ENCODE results near the gene TROAP.
A peak's percentile ranks its signal among the peaks of the same experiment; 100 is the strongest.

TROAP gene

GRCh38 chr12:49359671-49360070, 36.6 kb downstream of the TROAP start:
- no peak for TF ChIP-seq CTCF (IDR thresholded peaks at IDR 0.05; ENCODE audit: control insufficient read depth, insufficient read depth, low read depth, low read length, missing control alignments)
- DNase-seq (ENCODE audit: low read depth), result no peak
- no peak overlapping the region for H3K4me3 ChIP-seq (ENCODE audit: control insufficient read depth, low read depth, low read length)

GRCh38 chr12:49362077-49362476, 39.0 kb downstream of the TROAP start:
- H3K4me3 ChIP-seq (ENCODE audit: control insufficient read depth, low read depth, low read length), result no peak overlapping the region
- no peak for TF ChIP-seq CTCF (IDR thresholded peaks at IDR 0.05; ENCODE audit: control insufficient read depth, insufficient read depth, low read depth, low read length, missing control alignments)
- no peak for DNase-seq (ENCODE audit: low read depth)

- TF ChIP-seq CTCF (IDR thresholded peaks at IDR 0.05; ENCODE audit: control insufficient read depth, insufficient read depth, low read depth, low read length, missing control alignments), result no peak
- DNase-seq (ENCODE audit: low read depth), result no peak
Measured at GRCh38 chr12:49364989-49365388, 41.9 kb downstream of the TROAP start.

GRCh38 chr12:49365542-49365941, 42.5 kb downstream of the TROAP start:
- TF ChIP-seq CTCF (IDR thresholded peaks at IDR 0.05; ENCODE audit: control insufficient read depth, insufficient read depth, low read depth, low read length, missing control alignments), result no peak
- no peak for DNase-seq (ENCODE audit: low read depth)
- H3K4me3 ChIP-seq (ENCODE audit: control insufficient read depth, low read depth, low read length), result peak overlapping the region; percentile 94; the same call in 1 of the 2 replicates

More at GRCh38 chr12:49364989-49365388, 41.9 kb downstream of the TROAP start:
- no peak overlapping the region for H3K4me3 ChIP-seq (ENCODE audit: control insufficient read depth, low read depth, low read length)

GRCh38 chr12:49366096-49366651, 43.1 kb downstream of the TROAP start:
- TF ChIP-seq CTCF (IDR thresholded peaks at IDR 0.05; ENCODE audit: control insufficient read depth, insufficient read depth, low read depth, low read length, missing control alignments), result no peak
- no peak for DNase-seq (ENCODE audit: low read depth)
- peak overlapping the region; percentile 94 for H3K4me3 ChIP-seq (ENCODE audit: control insufficient read depth, low read depth, low read length)

GRCh38 chr12:49366652-49367380, 43.8 kb downstream of the TROAP start:
- peak; percentile 61 for DNase-seq (ENCODE audit: low read depth)
- peak; percentile 29 for TF ChIP-seq CTCF (IDR thresholded peaks at IDR 0.05; ENCODE audit: control insufficient read depth, insufficient read depth, low read depth, low read length, missing control alignments)
- peak overlapping the region; percentile 94 for H3K4me3 ChIP-seq (ENCODE audit: control insufficient read depth, low read depth, low read length)

Measured in AG09309 (cell line).